ENCODE results near the gene TSPYL1. TPM values are rescaled to one million over a fixed set of nuclear protein-coding genes. Genes with fewer than 3 reads are reported as not detected.

TSPYL1 gene
- total RNA-seq, 2 donors from 2014 or later, result 60.0 to 74.9 TPM

DNA sequence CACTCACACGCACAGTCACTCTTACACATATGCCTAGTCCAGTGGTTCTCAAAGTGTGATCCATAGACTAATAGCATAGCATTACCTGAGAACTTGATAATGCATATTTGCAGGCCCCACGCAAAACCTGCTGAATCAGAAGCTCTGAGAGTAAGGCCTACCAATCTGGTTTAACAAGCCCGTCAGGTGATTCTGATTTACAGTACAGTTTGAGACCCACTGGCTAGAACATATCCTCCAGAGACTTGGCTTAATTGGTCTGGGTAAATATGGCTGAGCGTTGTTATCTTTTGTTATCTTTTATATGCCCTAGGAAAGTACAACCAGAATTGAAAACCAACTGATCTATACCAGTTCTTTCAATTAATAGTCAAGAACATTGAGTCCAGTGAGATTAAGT lies 35.4 kb downstream of the TSPYL1 start:
- Histone ChIP-seq H3K36me3 (peaks cover 4% of the 10 kb centered on the region), H3K27ac (no peak overlapping the region), H3K9me3 (no peaks in the 10 kb centered on the region), H3K4me3 (no peak overlapping the region), H3K27me3 (replicated peaks; ENCODE audit: insufficient read depth) (no peaks in the 10 kb centered on the region), H3K4me1 (ENCODE audit: control insufficient read depth in 1 of 2, low read depth in 2 of 2) (peaks cover 2 to 11% of the 10 kb centered on the region in 2 donors)
- DNase-seq (ENCODE audit: low spot score) (no peak), ATAC-seq (ENCODE audit: insufficient number of reproducible peaks, low FRiP score, low read depth) (no peak)
- TF ChIP-seq, protein P1, sequence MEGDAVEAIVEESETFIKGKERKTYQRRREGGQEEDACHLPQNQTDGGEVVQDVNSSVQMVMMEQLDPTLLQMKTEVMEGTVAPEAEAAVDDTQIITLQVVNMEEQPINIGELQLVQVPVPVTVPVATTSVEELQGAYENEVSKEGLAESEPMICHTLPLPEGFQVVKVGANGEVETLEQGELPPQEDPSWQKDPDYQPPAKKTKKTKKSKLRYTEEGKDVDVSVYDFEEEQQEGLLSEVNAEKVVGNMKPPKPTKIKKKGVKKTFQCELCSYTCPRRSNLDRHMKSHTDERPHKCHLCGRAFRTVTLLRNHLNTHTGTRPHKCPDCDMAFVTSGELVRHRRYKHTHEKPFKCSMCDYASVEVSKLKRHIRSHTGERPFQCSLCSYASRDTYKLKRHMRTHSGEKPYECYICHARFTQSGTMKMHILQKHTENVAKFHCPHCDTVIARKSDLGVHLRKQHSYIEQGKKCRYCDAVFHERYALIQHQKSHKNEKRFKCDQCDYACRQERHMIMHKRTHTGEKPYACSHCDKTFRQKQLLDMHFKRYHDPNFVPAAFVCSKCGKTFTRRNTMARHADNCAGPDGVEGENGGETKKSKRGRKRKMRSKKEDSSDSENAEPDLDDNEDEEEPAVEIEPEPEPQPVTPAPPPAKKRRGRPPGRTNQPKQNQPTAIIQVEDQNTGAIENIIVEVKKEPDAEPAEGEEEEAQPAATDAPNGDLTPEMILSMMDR (IDR thresholded peaks at IDR 0.05), result no peak

DNA sequence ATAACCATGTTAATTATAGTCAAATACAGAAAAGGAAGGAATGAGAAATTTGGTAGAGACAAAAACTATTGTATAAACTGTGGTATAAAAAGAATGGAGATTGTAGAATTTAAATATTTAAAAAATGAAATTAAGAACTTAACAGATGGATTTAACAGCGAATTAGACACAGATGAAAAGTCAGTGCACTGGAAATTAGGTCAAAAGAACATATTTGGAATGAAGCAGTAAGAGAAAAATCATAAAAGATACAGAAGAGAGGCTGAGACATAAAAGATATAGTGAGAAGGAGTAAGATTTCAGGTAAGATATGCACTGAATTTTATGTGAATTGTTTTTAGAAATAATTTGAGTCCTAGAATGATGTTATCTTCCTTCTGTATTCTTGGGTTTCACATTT lies 39.9 kb downstream of the TSPYL1 start:
- TF ChIP-seq, protein P1 (IDR thresholded peaks at IDR 0.05), result no peak
- H3K9me3 ChIP-seq, result no peaks in the 10 kb centered on the region
- H3K36me3 ChIP-seq, result peaks cover 13% of the 10 kb centered on the region
- no peaks in the 10 kb centered on the region for H3K27me3 ChIP-seq (replicated peaks; ENCODE audit: insufficient read depth)
- H3K4me3 ChIP-seq, result no peak overlapping the region
- no peak for ATAC-seq (ENCODE audit: insufficient number of reproducible peaks, low FRiP score, low read depth)
- no peak overlapping the region for H3K27ac ChIP-seq
- no peak for DNase-seq (ENCODE audit: low spot score)
- H3K4me1 ChIP-seq (ENCODE audit: control insufficient read depth in 1 of 2, low read depth in 2 of 2), result no peaks in the 10 kb centered on the region

DNA sequence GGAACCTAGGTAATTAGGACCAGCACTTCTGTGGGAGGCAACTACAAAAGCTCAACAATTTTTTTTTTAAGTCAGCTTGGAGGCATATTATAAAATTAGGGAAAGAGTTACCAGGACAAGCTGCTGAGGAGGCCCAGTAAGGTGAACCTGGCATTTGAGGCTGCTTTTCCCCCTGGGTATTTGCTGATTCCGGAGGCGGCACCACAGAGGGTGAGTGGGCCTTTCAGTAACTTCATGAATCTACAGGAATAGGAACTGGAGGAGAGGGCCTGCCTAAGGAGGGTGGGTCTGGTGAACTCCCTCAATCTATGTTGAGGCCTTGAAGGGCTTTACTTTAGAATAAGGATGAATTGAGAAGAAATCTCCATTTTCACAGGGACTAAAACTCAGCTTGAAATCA lies 40.5 kb downstream of the TSPYL1 start:
- H3K27ac ChIP-seq, result no peak overlapping the region
- H3K4me1 ChIP-seq (ENCODE audit: control insufficient read depth in 1 of 2, low read depth in 2 of 2), result no peaks in the 10 kb centered on the region
- H3K4me3 ChIP-seq, result no peak overlapping the region
- ATAC-seq (ENCODE audit: insufficient number of reproducible peaks, low FRiP score, low read depth), result no peak
- H3K36me3 ChIP-seq, result peaks cover 10% of the 10 kb centered on the region
- H3K9me3 ChIP-seq, result no peaks in the 10 kb centered on the region
- TF ChIP-seq, protein P1 (IDR thresholded peaks at IDR 0.05), result no peak
- H3K27me3 ChIP-seq (replicated peaks; ENCODE audit: insufficient read depth), result no peaks in the 10 kb centered on the region
- DNase-seq (ENCODE audit: low spot score), result no peak

- H3K4me1 ChIP-seq (ENCODE audit: control insufficient read depth in 1 of 2, low read depth in 2 of 2), result no peaks in the 10 kb centered on the region
- TF ChIP-seq, protein P1 (IDR thresholded peaks at IDR 0.05), result no peak
Measured at GRCh38 chr6:116238083-116238482, 41.6 kb downstream of the TSPYL1 start.

DNA sequence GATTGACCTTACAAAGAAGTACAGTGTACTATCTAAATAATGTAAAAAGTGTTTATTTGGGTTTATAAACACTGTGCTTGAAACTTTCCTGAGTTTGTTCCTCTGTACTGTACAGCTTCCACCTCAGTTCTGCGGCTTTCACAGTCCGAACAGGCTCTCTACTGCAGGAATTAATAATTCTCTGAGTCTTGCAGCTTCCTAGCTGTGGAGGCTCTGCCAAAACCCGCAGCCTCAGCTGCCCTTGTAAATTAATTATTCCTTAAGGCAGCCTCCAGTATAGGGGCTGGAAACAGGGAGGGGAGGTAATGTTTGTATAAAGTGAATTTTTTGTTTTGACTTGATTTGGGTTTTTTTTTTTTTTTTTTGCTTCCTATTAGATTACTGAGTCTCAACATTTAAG lies 45.0 kb downstream of the TSPYL1 start:
- no peaks in the 10 kb centered on the region for H3K9me3 ChIP-seq
- no peaks in the 10 kb centered on the region for H3K4me1 ChIP-seq (ENCODE audit: control insufficient read depth in 1 of 2, low read depth in 2 of 2)
- DNase-seq (ENCODE audit: low spot score) (no peak), ATAC-seq (ENCODE audit: insufficient number of reproducible peaks, low FRiP score, low read depth) (no peak)
- no peak overlapping the region for H3K27ac ChIP-seq
- peaks cover 9% of the 10 kb centered on the region for H3K36me3 ChIP-seq
- no peaks in the 10 kb centered on the region for H3K27me3 ChIP-seq (replicated peaks; ENCODE audit: insufficient read depth)
- TF ChIP-seq, protein P1 (IDR thresholded peaks at IDR 0.05), result no peak
- no peak overlapping the region for H3K4me3 ChIP-seq

More at GRCh38 chr6:116238083-116238482, 41.6 kb downstream of the TSPYL1 start:
- H3K36me3 ChIP-seq, result peaks cover 9% of the 10 kb centered on the region
- no peak for ATAC-seq (ENCODE audit: insufficient number of reproducible peaks, low FRiP score, low read depth)
- no peak overlapping the region for H3K27ac ChIP-seq
- H3K27me3 ChIP-seq (replicated peaks; ENCODE audit: insufficient read depth), result no peaks in the 10 kb centered on the region
- DNase-seq (ENCODE audit: low spot score), result no peak
- H3K9me3 ChIP-seq, result no peaks in the 10 kb centered on the region
- H3K4me3 ChIP-seq, result no peak overlapping the region

Measured in thoracic aorta (tissue), 2 donors.